HG02943 (cell line): ENCODE results near the gene ZFTA.
"Not testable (repeated sequence)": the region's sequence is repeated elsewhere in the genome, so short reads cannot be mapped to it uniquely, and the experiment has no call there.

ENCODE experiments used
- ATAC-seq: cut with Tn5 transposase; IDR thresholded peaks from one replicate; pipeline ENCODE4 v1.9.1; 2021; ENCODE audit warnings: mild to moderate bottlenecking, low read depth, moderate library complexity; ENCODE audit not compliant: unreplicated experiment

The ZFTA gene

DNA sequence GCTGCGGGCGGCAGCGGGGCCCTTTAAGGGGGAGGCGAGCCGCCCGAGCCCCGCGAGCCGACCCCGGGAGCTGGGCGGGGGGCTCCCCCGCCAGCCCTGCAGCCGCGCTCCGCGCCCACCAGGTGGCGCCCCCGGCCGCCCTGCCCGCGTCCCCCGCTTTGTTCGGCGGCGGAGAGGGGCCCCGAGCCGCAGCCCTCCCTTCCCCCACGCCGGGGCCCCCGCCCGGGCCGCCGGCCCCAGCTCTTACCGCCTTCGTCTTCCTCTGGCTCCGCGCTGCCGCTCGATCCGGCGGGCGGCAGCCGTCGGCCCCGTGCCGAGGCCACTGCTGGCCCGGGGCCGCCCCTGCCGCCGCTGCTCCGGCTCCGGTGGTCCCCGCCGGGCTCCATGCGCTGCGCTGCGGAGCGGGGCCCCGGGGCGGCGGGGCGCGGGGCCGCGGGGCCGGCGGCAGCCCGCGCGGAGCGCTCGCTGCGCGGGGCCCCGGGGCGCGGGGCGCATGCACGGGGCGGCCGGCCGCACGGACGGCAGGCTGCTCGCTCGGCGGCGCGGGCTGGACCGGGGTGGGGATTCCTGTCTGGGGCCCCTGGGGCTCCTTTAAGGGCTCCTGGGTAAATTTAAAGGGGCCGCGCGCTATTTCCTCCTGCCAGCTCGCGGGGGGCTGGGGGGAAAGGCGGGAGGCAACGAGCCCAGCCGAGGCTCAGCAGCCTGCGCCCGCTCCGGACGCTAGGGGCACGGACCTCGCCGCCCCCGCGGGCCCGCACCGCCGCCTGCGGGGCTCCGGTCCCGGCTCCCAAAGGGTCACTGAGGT lies at the start of gene ZFTA:
ZFTA (minus strand) TSS at position 539 of the 805 bp plus-strand sequence; CDS start at position 386, 153 bp downstream.
- no peak for ATAC-seq

DNA sequence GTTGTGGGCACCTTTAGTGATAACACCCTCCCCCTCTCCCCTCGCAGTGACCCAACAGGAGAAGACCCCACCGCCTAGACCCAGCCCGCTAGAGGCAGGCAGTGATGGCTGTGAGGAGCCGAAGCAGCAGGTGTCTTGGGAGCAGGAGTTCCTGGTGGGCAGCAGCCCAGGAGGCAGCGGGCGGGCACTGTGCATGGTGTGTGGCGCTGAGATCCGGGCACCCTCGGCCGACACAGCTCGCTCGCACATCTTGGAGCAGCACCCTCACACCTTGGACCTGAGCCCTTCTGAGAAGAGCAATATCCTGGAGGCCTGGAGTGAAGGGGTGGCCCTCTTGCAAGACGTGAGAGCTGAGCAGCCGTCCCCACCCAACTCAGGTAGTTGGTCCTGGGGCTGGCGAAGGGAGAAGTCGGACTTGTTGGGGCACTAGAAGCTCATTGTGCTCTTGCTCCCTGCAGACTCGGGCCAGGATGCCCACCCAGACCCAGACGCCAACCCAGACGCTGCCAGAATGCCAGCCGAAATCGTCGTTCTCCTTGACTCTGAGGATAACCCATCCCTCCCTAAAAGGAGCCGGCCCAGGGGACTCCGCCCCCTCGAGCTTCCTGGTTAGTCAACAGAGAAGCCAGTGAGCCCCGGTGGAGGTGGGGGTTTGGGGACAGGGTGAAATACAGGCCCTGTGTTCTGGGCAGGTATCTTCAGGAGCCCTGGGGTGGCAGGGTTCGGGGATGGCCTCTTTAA lies 49.4 kb upstream of the ZFTA start:
- ATAC-seq, result no peak

DNA sequence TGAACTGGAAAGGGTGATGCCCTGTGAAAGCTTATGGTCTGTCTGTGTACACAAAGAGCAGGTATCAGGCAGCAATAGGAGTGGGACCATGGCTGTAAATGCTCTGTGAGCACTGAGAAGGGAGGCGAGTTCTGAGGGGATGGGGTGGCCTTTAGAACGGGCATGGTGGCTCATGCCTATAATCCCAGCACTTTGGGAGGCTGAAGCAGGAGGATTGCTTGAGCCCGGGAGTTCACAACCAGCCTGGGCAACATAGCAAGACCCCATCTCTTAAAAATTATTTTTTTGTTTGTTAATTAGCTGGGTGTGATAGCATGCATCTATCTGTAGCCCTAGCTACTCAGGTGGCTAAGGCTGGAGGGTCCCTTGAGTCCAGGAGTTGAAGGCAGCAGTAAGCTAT lies 48.2 kb upstream of the ZFTA start:
- no peak for ATAC-seq

DNA sequence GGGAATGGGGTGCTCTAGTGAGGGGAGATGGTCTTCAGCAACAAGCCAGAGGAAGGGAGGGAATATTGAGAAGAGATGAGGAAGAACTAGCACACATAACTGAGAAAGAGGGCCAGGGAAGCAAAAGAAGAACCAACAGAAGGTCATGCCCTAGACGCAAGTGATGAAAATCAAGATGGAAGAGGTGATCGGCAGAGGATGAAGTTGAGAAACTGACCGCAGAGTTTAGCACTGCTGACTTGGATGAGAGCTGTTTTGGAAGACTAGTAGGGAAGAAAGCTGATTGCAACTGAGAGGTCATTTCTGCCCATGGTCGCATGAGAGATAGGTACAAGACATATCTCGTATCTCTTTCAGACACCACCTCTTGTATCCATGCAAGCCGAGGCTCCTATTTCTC lies 47.6 kb upstream of the ZFTA start:
- no peak for ATAC-seq

DNA sequence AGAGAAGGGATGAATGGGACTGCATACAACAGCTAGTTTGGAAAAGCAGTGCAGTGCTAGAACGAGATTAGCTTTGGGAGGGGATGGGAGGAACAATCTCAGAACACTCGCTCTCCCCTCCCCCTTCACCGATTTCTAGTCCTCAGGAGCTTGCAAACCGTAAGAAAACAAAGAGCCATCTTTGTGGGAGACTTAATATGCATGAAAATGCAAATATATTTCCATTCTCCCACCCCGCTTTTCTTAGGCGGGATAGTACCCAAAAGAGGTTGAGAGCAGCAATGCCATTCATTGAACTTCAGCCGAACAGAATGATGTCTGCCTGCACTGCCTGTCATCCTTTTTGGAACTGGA lies 45.8 kb upstream of the ZFTA start:
- no peak for ATAC-seq

DNA sequence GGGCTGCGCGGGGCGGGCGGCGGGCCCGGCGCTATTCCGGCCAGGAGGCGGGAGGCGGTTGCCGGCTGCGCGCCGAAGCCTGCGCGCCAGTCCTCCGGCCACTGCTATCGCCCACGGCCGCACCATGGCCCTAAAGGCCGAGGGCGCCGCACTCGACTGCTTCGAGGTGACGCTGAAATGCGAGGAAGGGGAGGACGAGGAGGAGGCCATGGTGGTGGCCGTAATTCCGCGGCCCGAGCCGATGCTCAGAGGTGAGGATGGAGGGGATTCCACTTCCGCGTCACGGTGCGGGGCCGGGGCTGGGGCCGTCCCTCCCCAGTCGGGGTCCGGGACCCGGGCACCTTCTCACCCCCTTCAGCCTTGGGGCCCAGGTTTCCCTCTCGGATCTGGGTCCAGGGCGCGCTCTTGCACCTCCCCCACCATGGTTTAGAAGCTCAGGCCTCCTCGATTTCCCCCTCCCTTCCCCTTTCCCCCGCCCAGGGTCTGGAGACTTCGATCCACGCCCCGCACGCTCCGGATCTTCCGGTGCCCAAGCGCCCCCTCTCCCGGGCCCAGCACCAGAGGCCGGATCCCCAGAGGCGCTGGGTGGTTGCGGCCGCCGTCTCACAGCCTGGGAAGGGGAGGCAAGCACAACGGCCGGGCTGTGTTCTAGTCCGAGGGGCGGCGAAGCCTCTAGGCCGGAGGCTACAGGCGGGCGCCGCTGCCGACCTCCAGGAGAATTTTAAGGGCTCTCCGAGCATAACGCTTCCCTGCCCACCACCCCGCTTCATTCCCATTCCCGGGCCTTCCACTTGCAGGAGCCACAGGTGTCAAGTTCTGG lies 45.2 kb upstream of the ZFTA start:
- peak; percentile 35 for ATAC-seq

DNA sequence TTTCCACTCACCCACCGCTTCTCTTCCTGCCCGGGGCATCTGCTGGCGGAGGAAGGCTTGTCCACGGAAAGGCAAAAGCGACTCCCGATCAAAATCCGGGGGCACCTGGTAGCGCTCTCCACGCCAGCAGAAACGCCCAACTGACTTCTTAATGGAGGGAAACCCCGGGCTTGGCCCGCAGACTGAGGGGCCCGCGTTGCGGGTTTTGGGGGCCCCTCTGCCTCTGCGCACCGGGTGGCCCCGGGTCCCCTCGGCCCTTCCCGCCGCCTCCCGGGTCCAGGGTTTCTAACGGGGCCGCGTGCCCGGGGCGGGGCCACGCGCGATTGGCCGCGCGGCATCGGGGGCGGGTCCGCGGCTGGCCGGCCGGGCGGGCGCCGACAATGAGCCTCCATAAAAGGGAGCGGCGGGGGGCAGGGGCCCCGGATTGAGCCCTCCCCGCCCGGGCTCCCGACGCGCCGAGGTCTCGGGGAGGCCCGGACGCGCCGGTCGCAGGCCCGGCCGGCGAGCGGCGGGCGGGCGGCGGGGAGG lies 44.5 kb upstream of the ZFTA start, which contains the start of gene SPINDOC:
SPINDOC (plus strand) TSS at position 422 of the 528 bp plus-strand sequence. CDS start 231 bp downstream, outside the sequence.
- peak; percentile 78 for ATAC-seq

DNA sequence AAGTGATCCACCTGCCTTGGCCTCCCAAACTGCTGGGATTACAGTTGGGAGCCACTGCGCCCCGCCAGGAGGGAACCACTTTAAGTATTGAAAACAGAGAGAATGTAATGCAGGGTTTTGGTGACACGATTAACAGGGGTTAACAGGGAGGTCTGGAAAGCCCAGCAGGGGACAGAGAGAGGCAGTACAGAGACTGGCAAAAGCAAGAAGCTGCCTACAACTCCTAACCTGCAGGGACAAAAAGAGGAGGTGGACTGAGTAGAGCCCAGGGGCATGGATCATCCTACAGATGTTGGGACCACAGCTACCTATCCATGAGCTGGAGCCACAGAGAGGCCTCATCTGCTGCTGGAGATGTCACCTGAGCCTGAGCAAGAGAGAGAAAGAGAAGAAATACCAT lies 42.9 kb upstream of the ZFTA start:
- ATAC-seq, result no peak

DNA sequence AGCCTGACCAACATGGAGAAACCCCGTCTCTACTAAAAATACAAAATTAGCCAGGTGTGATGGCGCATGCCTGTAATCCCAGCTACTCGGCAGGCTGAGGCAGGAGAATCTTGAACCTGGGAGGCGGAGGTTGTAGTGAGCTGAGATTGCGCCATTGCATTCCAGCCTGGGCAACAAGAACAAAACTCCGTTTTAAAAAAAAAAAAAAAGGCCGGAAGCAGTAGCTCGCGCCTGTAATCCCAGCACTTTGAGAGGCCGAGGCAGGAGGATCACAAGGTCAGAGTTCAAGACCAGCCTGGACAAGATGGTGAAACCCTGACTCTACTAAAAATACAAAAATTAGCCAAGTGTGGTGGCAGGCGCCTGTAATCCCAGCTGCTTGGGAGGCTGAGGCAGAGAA lies 41.8 kb upstream of the ZFTA start:
- ATAC-seq, result not testable (repeated sequence)

DNA sequence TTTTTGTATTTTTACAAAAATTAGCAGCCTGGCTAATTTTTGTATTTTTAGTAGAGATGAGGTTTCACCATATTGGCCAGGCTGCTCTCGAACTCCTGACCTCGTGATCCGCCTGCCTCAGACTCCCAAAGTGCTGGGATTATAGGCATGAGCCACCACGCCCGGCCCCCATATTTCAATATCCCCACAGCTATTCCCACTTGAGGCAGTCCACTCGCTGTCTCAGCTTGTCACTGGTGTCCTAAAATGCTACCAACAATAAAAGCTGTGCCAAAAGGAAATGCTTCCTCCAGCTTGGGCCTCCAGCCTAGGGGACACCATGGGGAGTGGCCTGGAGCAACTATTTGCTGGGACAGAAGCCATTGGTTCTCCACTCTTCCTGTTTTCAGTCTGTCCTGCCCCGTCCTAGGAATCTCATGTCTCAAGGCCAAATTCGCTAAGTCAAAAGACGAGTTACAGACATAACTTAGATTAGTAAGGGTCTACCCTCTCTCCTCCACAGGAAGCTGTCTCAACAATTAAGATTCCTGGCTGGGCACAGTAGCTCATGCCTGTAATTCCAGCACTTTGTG lies 37.4 kb upstream of the ZFTA start:
- ATAC-seq, result no peak

DNA sequence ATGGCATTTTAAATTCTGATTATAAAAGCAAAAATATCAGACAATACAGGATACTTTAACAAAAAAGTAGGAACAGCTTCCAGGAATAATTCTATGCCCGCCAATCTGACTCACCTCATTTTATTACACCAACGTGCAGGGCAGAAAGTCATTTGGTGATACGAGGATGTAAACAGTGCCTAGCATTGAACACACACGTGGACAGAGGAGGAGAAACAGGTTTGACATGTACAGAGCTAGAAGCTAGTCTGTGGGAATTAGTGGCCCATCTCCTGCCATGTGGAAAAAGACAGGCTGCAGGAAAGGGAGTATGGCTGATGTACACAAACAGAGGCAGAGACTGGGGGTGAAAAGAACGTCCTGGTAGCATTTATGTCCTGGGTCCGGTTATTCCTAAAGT lies 35.7 kb upstream of the ZFTA start:
- no peak for ATAC-seq

DNA sequence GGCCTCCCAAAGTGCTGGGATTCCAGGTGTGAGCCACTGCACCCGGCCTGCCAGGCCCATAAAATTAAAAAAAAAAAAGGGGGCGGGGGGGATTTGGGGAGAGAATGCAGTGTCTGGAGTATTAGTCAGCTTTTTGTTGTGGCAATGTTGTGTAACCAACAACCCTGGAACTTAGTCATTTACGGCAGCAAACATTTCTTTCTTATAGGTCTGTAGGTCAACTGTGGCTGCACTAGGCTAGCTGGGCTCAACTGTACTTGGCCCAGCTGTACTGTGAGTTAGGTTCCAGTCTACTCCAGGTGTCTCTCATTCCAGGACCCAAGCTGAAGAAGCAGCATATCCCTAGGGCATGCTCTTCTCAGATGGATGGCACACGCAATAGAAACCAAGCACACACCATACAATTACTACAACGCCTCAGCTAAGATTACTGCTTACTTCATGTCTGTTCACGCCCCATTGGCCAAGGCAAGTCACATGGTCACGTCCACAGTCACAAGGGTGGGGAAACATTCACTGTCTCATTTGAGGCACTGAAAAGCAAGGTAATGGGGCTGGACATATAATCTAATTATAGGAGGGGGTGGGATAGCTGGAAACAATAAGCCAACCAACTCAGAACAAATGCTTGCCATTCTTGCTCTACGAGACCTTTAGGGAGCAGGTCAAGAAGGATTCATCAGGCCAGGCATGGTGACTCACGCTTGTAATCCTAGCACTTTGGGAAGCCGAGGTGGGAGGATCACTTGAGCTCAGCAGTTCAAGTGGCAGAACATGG lies 34.3 kb upstream of the ZFTA start:
- no peak for ATAC-seq

DNA sequence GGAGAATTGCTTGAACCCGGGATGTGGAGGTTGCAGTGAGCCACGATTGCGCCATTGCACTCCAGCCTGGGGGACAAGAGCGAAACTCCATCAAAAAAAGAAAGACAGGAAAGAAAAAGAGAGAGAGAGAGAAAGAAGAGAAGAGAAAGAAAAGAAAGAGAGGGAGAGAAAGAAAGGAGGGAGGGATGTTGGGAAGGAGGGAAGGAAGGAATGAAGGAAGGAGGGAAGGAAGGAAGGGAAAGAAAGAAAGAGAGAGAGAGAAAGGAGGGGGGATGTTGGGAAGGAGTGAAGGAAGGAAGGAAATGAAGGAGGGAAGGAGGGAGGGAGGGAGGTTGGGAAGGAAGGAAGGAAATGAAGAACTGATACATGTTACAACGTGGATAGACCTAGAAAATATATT lies 32.3 kb upstream of the ZFTA start:
- no peak for ATAC-seq

DNA sequence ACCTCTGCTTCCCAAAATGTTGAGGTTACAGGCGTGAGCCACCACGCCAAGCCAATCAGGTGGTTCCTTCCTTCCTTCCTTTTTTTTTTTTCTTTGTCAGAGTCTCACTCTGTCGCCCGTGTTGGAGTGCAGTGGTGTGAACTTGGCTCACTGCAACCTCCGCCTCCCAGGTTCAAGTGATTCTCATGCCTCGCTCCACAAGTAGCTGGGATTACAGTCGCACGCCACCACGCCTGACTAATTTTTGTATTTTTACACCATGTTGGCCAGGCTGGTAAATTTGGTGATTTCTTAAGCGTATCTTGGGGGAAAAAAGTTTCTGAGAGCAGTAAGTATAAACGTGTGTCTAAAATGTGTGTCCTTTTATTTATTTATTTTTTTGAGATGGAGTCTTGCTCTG lies 26.5 kb upstream of the ZFTA start:
- ATAC-seq, result no peak

DNA sequence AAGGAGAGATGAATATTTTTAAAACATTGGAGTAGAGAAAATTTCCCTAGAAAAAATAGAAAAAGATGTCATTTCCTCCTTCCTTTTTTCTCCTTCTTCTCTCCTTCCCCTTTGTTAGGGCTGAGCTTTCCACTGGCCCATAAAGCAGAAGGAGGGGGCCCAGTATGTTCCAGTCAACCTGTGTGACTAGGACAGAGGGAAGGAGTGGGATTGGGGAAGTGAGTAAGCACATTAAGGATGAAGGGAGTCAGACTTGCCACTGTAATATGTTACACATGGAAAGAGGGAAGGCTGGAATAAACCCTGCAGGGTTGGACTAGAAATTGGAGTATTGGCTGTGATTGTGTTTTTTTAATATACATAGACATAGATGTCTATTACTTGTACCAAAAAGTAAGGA lies 24.6 kb upstream of the ZFTA start:
- no peak for ATAC-seq

DNA sequence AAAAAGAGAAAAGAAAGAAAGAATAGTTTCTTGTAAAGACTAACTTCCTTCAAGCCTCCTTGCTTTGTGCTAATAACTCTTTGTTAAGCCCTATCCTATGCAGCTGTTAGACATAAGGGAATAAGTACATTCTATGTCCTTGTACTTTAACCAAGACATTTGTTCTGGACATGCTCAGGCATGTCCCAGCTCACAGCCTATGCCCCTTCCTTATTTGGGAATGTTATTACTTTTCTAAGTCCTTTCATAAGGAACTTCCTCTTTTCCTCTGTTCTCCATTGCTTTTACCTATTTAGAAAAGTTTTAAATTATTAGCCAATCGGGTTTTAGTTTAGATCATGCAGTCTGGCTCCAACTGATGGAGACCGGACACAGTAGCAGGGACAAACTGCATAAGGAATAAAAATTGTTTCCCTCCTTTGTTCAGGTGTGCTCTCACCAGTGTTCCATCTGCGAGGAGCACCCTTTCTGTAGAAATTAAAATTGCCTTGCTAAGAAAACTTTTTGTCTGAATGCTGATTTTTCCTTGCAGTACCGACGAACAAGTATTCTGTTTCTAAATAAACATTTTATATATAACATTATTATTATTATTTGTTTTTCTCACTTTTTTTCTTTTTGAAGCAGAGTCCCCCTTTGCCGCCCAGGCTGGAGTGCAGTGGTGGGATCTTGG lies 23.1 kb upstream of the ZFTA start:
- ATAC-seq, result no peak

DNA sequence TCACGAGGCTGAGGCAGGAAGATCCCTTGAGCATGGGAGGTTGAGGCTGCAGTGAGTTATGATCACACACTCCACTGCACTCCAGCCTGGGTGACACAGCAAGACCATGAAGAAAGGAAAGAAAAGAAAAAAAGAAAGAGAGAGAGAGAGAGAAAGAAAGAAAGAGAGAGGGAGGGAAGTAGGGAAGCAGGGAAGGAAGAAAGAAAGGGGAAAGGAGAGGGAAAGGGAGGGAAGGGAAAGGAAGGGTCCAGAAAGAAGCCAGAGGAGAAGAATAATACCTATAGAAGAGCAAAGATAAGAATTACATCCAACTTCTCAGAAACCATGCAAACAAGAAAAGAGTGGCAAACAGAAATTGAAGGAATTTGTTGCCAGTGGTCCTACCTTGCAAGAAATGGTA lies 17.2 kb upstream of the ZFTA start:
- no peak for ATAC-seq

DNA sequence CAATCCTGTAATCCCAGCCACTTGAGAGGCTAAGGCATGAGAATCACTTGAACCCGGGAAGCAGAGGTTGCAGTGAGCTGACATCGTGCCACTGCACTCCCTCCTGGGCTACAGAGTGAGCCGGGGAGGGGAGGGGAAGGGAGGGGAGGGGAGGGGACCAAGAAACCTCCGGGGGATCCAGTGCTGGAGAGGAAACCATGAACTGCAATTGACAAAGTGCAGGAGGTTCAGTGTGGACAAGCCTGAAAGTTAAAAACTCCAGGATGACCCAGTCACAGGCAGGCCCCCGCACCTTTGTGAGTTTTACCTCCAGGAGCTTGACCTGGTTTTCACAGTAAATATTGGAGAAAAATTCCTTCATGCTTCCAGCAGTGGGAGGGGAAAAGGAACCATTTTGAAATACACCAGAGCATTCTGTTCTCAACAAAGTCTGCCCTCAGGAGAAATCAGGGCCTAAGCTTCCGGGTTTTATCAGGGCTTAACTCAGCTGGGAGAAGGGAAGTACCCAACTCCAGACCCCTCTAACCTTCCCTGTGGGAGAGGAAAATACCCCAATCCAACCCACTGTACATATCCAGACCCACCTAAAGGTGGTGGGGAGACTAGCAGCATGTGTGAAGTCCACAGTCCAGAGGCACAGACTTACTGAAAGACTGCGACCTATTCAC lies 15.5 kb upstream of the ZFTA start:
- no peak for ATAC-seq

DNA sequence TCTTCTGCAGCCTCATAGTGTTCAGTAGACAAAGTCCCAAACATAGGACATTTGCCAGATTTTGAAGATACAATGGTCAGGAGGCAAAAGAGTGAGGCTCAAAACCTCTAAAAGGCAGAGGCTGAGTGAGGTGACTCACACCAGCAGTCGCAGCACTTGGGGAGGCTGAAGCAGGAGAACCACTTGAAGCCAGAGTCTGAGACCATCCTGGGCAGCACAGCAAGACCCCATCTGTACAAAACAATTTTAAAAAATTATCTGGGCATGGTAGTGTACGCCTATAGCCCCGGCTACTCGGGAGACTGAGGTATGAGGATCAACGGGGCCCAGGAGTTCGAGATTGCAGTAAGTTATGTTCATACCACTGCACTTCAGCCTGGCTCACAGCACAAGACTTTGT lies 14.2 kb upstream of the ZFTA start:
- no peak for ATAC-seq
